Mucosa of descending colon (tissue), 3 donors: ENCODE measurements around the gene MBNL1. TPM values are rescaled to one million over a fixed set of nuclear protein-coding genes. Genes with fewer than 3 reads are reported as not detected.

Experiments used
- ATAC-seq: fragments of 200-7000 bp; cut with Tn5 transposase; one replicate; pipeline ENCODE4 v1.9.1; 2020; ENCODE audit warnings: mild to moderate bottlenecking, moderate library complexity
- DNase-seq, 3 donors: peaks; one replicate each; pipeline ENCODE4 v3.0.0-alpha.2; 2020
- H3K36me3 ChIP-seq: fragments of 200-600 bp; one replicate; pipeline ENCODE4 v1.8.0; 2021; ENCODE audit warnings: low read depth, mild to moderate bottlenecking
- H3K4me1 ChIP-seq: fragments of 200-600 bp; one replicate; pipeline ENCODE4 v1.8.0; 2021; ENCODE audit warnings: low read depth, mild to moderate bottlenecking
- H3K4me3 ChIP-seq: fragments of 200-600 bp; one replicate; pipeline ENCODE4 v1.8.0; 2021; ENCODE audit warnings: mild to moderate bottlenecking
- H3K9me3 ChIP-seq: fragments of 200-600 bp; one replicate; pipeline ENCODE4 v1.8.0; 2021; ENCODE audit warnings: mild to moderate bottlenecking
- CTCF ChIP-seq: fragments of 200-600 bp; IDR thresholded peaks from one replicate; pipeline ENCODE4 v1.8.0; 2022; ENCODE audit warnings: antibody characterized with exemption, mild to moderate bottlenecking
- intact Hi-C, 2 donors: fragments of 100-400 bp; cut with DNase I in 1 of 2; cut with micrococcal nuclease in 1 of 2; formaldehyde crosslinking; loops; one replicate each; pipeline versions ENCODE4 v1.11.0 to v1.11.1; 2022; cut with DNase I, micrococcal nuclease
- total RNA-seq, 3 donors: library from RNA; stranded (reverse); fragmentation: NEBNext Ultra II Directional in 2 of 3; extraction: Animal tissue kit (Norgen Biotek cat#: 25700) in 2 of 3; gene quantifications; one replicate each; pipeline versions ENCODE4 v1.2.1 to v1.2.4, GENCODE V29; 2021 to 2023
- donor health status: DM: no; HTN: no; CAD: no; lungs with moderate emphysema.
- donor health status: DM: no; HTN: no; CAD: no.
- donor health status: DM: no; HTN: yes; CAD: no.

The MBNL1 gene
- total RNA-seq, 3 donors from 2014 or later = 184 to 381 (median 215) TPM

GRCh38 chr3:152508705-152509104, 240.0 kb downstream of the MBNL1 start:
- Histone ChIP-seq H3K9me3 (no peaks in the 10 kb centered on the region), H3K4me3 (no peak overlapping the region), H3K4me1 (no peaks in the 10 kb centered on the region), H3K36me3 (no peaks in the 10 kb centered on the region)
- no peak for TF ChIP-seq CTCF
- no peak for DNase-seq
- intact Hi-C loops = no loop called here
- no peak for ATAC-seq

GRCh38 chr3:152511904-152512303, 243.2 kb downstream of the MBNL1 start:
- no peak for TF ChIP-seq CTCF
- DNase-seq (no peak), ATAC-seq (no peak)
- H3K4me1 ChIP-seq = no peaks in the 10 kb centered on the region
- intact Hi-C loops = no loop called here
- H3K36me3 ChIP-seq = no peaks in the 10 kb centered on the region
- H3K9me3 ChIP-seq = no peaks in the 10 kb centered on the region
- no peak overlapping the region for H3K4me3 ChIP-seq

- H3K4me1 ChIP-seq = no peaks in the 10 kb centered on the region
- H3K9me3 ChIP-seq = no peaks in the 10 kb centered on the region
- H3K4me3 ChIP-seq = no peak overlapping the region
- no peak for TF ChIP-seq CTCF
- no peak for DNase-seq
- ATAC-seq = no peak
- intact Hi-C loops = no loop called here
- no peaks in the 10 kb centered on the region for H3K36me3 ChIP-seq
Observed at GRCh38 chr3:152513301-152513960, 244.7 kb downstream of the MBNL1 start.
